ENCODE measurements around the gene SRP19.

The SRP19 gene

DNA sequence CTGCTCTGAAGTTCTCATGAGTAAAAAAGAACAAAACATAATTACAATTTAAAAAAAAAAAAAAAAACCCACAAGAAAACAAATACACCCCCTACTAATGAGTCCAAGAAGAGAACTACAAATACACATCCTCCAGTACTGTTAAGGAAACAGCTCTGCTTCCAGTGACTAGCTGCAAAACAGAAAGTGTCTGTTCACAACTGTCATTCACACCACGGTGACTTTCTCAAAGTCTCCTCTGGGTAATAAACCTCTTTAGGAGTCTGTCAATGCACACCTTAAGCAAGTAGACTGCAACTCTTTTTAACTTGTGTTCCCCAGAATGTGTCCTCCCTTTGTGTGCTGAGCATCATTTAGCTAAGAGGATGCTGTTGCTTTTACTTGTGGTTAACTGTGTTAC, 54.7 kb downstream of the SRP19 start:
- TF ChIP-seq, protein P1, sequence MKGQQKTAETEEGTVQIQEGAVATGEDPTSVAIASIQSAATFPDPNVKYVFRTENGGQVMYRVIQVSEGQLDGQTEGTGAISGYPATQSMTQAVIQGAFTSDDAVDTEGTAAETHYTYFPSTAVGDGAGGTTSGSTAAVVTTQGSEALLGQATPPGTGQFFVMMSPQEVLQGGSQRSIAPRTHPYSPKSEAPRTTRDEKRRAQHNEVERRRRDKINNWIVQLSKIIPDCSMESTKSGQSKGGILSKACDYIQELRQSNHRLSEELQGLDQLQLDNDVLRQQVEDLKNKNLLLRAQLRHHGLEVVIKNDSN (IDR thresholded peaks at IDR 0.05), result no peak
- TF ChIP-seq TCF12 (IDR thresholded peaks at IDR 0.05; ENCODE audit: low read depth) (no peak), TEAD4 (IDR thresholded peaks at IDR 0.05) (no peak)

DNA sequence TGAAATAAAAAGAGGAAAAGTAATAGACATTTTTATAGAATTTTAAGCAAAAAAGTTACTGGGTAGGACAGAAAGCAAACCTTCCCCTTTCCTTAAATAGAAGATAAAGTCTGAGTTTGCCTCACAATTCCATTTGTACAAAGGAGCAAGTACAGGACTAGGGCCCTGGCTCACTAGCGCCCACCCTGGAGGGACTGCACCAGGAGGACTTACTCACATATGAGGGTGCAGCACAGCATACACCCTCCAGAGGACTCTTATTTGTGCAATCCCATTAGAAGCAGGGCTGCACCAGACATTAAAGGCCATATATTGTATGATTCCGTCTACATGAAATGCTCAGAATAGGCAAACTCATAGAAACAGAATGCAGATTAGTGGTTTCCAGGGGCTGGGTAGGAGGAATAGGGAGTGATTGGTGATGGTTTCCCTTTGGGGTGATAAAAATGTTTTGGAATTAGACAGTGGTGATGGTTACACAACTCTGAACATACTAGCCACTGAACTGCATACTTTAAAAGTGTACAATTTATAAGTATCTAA, 56.4 kb downstream of the SRP19 start:
- TF ChIP-seq NFIC (IDR thresholded peaks at IDR 0.05) (no peak), EP300 (IDR thresholded peaks at IDR 0.05; ENCODE audit: borderline replicate concordance) (no peak), TEAD4 (IDR thresholded peaks at IDR 0.05) (no peak), TAF1 (IDR thresholded peaks at IDR 0.05; ENCODE audit: low read depth) (no peak), FOXM1 (IDR thresholded peaks at IDR 0.05; ENCODE audit: borderline replicate concordance, low read depth) (no peak), TCF12 (IDR thresholded peaks at IDR 0.05; ENCODE audit: low read depth) (no peak)
- TF ChIP-seq, protein P1 (IDR thresholded peaks at IDR 0.05), result no peak

DNA sequence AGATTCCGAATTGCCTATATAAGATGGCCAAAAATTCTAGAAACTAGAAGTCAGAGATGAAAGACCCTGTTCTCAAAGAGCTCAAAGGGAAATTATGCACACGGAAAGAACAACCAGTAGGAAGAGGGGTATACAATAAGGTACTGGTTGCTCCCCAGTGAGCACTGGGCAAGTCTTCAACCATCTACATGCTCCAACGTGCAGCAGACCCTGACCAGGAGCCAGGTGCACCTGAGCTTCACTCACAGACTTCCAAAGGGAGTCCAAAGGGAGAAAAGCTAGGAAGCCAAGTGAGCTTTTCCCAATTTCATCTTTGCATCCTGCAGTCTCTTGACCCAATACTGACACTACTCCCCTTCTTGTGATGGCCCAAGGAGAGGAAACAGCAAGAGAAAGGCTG, 57.0 kb downstream of the SRP19 start:
- TF ChIP-seq FOXM1 (IDR thresholded peaks at IDR 0.05; ENCODE audit: borderline replicate concordance, low read depth) (no peak), CREB1 (IDR thresholded peaks at IDR 0.05; ENCODE audit: low read depth) (no peak), EGR1 (IDR thresholded peaks at IDR 0.05) (no peak), CEBPB (IDR thresholded peaks at IDR 0.05) (no peak), REST (IDR thresholded peaks at IDR 0.05; ENCODE audit: low read depth) (no peak), RAD21 (IDR thresholded peaks at IDR 0.05; ENCODE audit: low read depth) (no peak), TCF12 (IDR thresholded peaks at IDR 0.05; ENCODE audit: low read depth) (no peak), NFIC (IDR thresholded peaks at IDR 0.05) (no peak), TAF1 (IDR thresholded peaks at IDR 0.05; ENCODE audit: low read depth) (no peak), EP300 (IDR thresholded peaks at IDR 0.05; ENCODE audit: borderline replicate concordance) (no peak), YY1 (IDR thresholded peaks at IDR 0.05; ENCODE audit: low read depth) (no peak), TEAD4 (IDR thresholded peaks at IDR 0.05) (no peak), ZBTB7A (IDR thresholded peaks at IDR 0.05; ENCODE audit: low read depth) (no peak)
- TF ChIP-seq, protein P1 (IDR thresholded peaks at IDR 0.05), result no peak
- TF ChIP-seq, protein P2, sequence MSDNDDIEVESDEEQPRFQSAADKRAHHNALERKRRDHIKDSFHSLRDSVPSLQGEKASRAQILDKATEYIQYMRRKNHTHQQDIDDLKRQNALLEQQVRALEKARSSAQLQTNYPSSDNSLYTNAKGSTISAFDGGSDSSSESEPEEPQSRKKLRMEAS (IDR thresholded peaks at IDR 0.05), result no peak

GRCh38 chr5:112918679-112919078, 57.6 kb downstream of the SRP19 start:
- TF ChIP-seq CREB1 (IDR thresholded peaks at IDR 0.05; ENCODE audit: low read depth), result no peak
- TF ChIP-seq TAF1 (IDR thresholded peaks at IDR 0.05; ENCODE audit: low read depth), result no peak
- TF ChIP-seq TCF12 (IDR thresholded peaks at IDR 0.05; ENCODE audit: low read depth), result no peak
- no peak for TF ChIP-seq EP300 (IDR thresholded peaks at IDR 0.05; ENCODE audit: borderline replicate concordance)
- TF ChIP-seq, protein P1 (IDR thresholded peaks at IDR 0.05), result no peak
- TF ChIP-seq, protein P2 (IDR thresholded peaks at IDR 0.05), result no peak
- no peak for TF ChIP-seq REST (IDR thresholded peaks at IDR 0.05; ENCODE audit: low read depth)
- TF ChIP-seq RAD21 (IDR thresholded peaks at IDR 0.05; ENCODE audit: low read depth), result no peak
- no peak for TF ChIP-seq TEAD4 (IDR thresholded peaks at IDR 0.05)
- no peak for TF ChIP-seq YY1 (IDR thresholded peaks at IDR 0.05; ENCODE audit: low read depth)
- TF ChIP-seq CEBPB (IDR thresholded peaks at IDR 0.05), result no peak
- no peak for TF ChIP-seq ZBTB7A (IDR thresholded peaks at IDR 0.05; ENCODE audit: low read depth)
- TF ChIP-seq FOXM1 (IDR thresholded peaks at IDR 0.05; ENCODE audit: borderline replicate concordance, low read depth), result no peak

All from Ishikawa (cell line).